ENCODE results near the gene KIAA1217.

- TF ChIP-seq SIN3A (IDR thresholded peaks at IDR 0.05; ENCODE audit: borderline replicate concordance, low read depth, low read length): no peak
- TF ChIP-seq CTCF (IDR thresholded peaks at IDR 0.05): no peak
- TF ChIP-seq MXI1 (IDR thresholded peaks at IDR 0.05; ENCODE audit: low read depth, low read length): no peak
- no peak for TF ChIP-seq POLR2AphosphoS5 (IDR thresholded peaks at IDR 0.05; ENCODE audit: low read depth, low read length)
Observed at GRCh38 chr10:24519950-24520349, 311.0 kb downstream of the KIAA1217 start.
